Measurements from ENCODE around the gene IMPDH1. TPM values are rescaled to one million over a fixed set of nuclear protein-coding genes. Genes with fewer than 3 reads are reported as not detected.

IMPDH1 gene
- total RNA-seq, 1 donor from 2014 or later: 53.4 TPM

- TF ChIP-seq CTCF (IDR thresholded peaks at IDR 0.05; ENCODE audit: insufficient read depth, low read length, severe bottlenecking): no peak
- FAIRE-seq (no peak), DNase-seq (ENCODE audit: low read depth) (no peak)
- no peaks in the 10 kb centered on the region for H3K36me3 ChIP-seq (ENCODE audit: control insufficient read depth, insufficient read depth, low read length)
- H3K27me3 ChIP-seq (ENCODE audit: control insufficient read depth, insufficient read depth, low read length): peaks cover 22% of the 10 kb centered on the region
- no peak overlapping the region for H3K4me3 ChIP-seq (ENCODE audit: low read depth, low read length)
Measured at GRCh38 chr7:128351296-128352152, 58.3 kb downstream of the IMPDH1 start.

- peaks cover 22% of the 10 kb centered on the region for H3K27me3 ChIP-seq (ENCODE audit: control insufficient read depth, insufficient read depth, low read length)
- H3K4me3 ChIP-seq (ENCODE audit: low read depth, low read length): no peak overlapping the region
- no peak for TF ChIP-seq CTCF (IDR thresholded peaks at IDR 0.05; ENCODE audit: insufficient read depth, low read length, severe bottlenecking)
- DNase-seq (ENCODE audit: low read depth): no peak
- FAIRE-seq: no peak
- no peaks in the 10 kb centered on the region for H3K36me3 ChIP-seq (ENCODE audit: control insufficient read depth, insufficient read depth, low read length)
Measured at GRCh38 chr7:128350708-128351295, 59.0 kb downstream of the IMPDH1 start.

- H3K27me3 ChIP-seq (ENCODE audit: control insufficient read depth, insufficient read depth, low read length): peaks cover 22% of the 10 kb centered on the region
- H3K36me3 ChIP-seq (ENCODE audit: control insufficient read depth, insufficient read depth, low read length): no peaks in the 10 kb centered on the region
- DNase-seq (ENCODE audit: low read depth): no peak
- no peak overlapping the region for H3K4me3 ChIP-seq (ENCODE audit: low read depth, low read length)
- TF ChIP-seq CTCF (IDR thresholded peaks at IDR 0.05; ENCODE audit: insufficient read depth, low read length, severe bottlenecking): no peak
- FAIRE-seq: no peak
Measured at GRCh38 chr7:128349466-128349825, 60.3 kb downstream of the IMPDH1 start.

GRCh38 chr7:128347647-128348097, 62.1 kb downstream of the IMPDH1 start:
- Histone ChIP-seq H3K4me3 (ENCODE audit: low read depth, low read length) (no peak overlapping the region), H3K27me3 (ENCODE audit: control insufficient read depth, insufficient read depth, low read length) (peaks cover 18% of the 10 kb centered on the region), H3K36me3 (ENCODE audit: control insufficient read depth, insufficient read depth, low read length) (no peaks in the 10 kb centered on the region)
- DNase-seq (ENCODE audit: low read depth) (peak; percentile 44), FAIRE-seq (no peak)
- TF ChIP-seq CTCF (IDR thresholded peaks at IDR 0.05; ENCODE audit: insufficient read depth, low read length, severe bottlenecking): peak; percentile 75

- no peak for TF ChIP-seq CTCF (IDR thresholded peaks at IDR 0.05; ENCODE audit: insufficient read depth, low read length, severe bottlenecking)
- Histone ChIP-seq H3K4me3 (ENCODE audit: low read depth, low read length) (no peak overlapping the region), H3K36me3 (ENCODE audit: control insufficient read depth, insufficient read depth, low read length) (peaks cover 5% of the 10 kb centered on the region), H3K27me3 (ENCODE audit: control insufficient read depth, insufficient read depth, low read length) (peaks cover 3% of the 10 kb centered on the region)
- FAIRE-seq (no peak), DNase-seq (ENCODE audit: low read depth) (no peak)
Measured at GRCh38 chr7:128344431-128344774, 65.4 kb downstream of the IMPDH1 start.
